ENCODE results near the gene HSD3B2. TPM values are rescaled to one million over a fixed set of nuclear protein-coding genes. Genes with fewer than 3 reads are reported as not detected.

The HSD3B2 gene
- total and polyA plus RNA-seq, 8 donors: 0.10 to 9.9 (median 1.4) TPM; not detected in 3

DNA sequence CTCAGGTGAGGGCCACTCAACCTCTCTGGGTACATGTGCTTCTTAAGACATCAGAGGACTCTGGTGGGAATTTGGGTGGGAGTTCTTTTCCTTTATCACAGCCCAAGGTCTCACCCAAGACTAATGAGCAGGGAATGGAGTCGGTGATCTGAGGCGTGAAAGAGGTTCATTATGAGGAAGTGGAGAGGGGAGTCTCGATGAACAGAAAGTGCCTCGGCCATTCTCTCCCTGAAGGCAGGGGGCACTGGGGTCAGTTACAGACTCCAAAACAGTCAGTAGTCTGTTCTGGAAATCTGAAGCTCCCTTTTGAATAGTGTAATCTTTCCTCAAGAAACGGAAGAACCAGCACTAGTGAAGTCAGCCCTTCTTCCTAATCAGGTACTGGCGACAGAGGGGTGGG, 36.2 kb downstream of the HSD3B2 start:
- H3K9me3 ChIP-seq: no peaks in the 10 kb centered on the region
- WGBS, 5 donors: 76 to 86% (median 81%) methylated on average over 6 of the region's 6 CpGs
- DNase-seq: no peak
- intact Hi-C loops (cut with DNase I; ENCODE audit: low total_unique reads): no loop called here
- TF ChIP-seq EP300 (IDR thresholded peaks at IDR 0.05): no peak
- TF ChIP-seq POLR2A (IDR thresholded peaks at IDR 0.05): no peak
- TF ChIP-seq, protein P1, sequence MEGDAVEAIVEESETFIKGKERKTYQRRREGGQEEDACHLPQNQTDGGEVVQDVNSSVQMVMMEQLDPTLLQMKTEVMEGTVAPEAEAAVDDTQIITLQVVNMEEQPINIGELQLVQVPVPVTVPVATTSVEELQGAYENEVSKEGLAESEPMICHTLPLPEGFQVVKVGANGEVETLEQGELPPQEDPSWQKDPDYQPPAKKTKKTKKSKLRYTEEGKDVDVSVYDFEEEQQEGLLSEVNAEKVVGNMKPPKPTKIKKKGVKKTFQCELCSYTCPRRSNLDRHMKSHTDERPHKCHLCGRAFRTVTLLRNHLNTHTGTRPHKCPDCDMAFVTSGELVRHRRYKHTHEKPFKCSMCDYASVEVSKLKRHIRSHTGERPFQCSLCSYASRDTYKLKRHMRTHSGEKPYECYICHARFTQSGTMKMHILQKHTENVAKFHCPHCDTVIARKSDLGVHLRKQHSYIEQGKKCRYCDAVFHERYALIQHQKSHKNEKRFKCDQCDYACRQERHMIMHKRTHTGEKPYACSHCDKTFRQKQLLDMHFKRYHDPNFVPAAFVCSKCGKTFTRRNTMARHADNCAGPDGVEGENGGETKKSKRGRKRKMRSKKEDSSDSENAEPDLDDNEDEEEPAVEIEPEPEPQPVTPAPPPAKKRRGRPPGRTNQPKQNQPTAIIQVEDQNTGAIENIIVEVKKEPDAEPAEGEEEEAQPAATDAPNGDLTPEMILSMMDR (IDR thresholded peaks at IDR 0.05): no peak
- no peak for TF ChIP-seq POLR2AphosphoS5 (IDR thresholded peaks at IDR 0.05)
- no peak overlapping the region for H3K4me3 ChIP-seq
- no peaks in the 10 kb centered on the region for H3K27me3 ChIP-seq
- no peaks in the 10 kb centered on the region for H3K4me1 ChIP-seq
- no peak overlapping the region for H3K27ac ChIP-seq
- H3K36me3 ChIP-seq: no peaks in the 10 kb centered on the region

DNA sequence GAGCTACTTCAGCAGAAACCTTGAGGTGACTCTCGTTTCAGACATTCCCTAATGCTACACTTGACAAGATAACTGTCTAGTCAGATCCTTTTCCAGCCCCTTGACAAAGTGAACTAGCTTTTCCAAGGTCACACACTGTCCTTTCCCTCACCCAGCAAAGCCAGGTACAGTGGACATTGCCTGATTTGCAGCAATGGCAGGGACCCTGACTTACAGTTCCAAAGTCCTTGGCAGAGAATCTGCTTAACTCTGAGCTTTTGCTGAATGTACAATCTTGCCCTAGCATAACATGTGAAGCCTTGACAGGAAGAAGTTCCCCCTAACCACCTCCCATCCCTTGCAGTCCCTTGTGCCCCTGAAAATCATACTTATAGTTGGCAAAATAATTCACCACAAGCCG, 37.1 kb downstream of the HSD3B2 start:
- Histone ChIP-seq H3K4me3 (no peak overlapping the region), H3K4me1 (no peaks in the 10 kb centered on the region), H3K9me3 (no peaks in the 10 kb centered on the region), H3K36me3 (no peaks in the 10 kb centered on the region), H3K27me3 (no peaks in the 10 kb centered on the region), H3K27ac (no peak overlapping the region)
- TF ChIP-seq POLR2A (IDR thresholded peaks at IDR 0.05): no peak
- TF ChIP-seq EP300 (IDR thresholded peaks at IDR 0.05): no peak
- TF ChIP-seq, protein P1 (IDR thresholded peaks at IDR 0.05): no peak
- no peak for TF ChIP-seq POLR2AphosphoS5 (IDR thresholded peaks at IDR 0.05)
- intact Hi-C loops (cut with DNase I; ENCODE audit: low total_unique reads): no loop called here
- WGBS, 5 donors: 38 to 68% (median 61%) methylated on average over 2 of the region's 2 CpGs
- DNase-seq: no peak

DNA sequence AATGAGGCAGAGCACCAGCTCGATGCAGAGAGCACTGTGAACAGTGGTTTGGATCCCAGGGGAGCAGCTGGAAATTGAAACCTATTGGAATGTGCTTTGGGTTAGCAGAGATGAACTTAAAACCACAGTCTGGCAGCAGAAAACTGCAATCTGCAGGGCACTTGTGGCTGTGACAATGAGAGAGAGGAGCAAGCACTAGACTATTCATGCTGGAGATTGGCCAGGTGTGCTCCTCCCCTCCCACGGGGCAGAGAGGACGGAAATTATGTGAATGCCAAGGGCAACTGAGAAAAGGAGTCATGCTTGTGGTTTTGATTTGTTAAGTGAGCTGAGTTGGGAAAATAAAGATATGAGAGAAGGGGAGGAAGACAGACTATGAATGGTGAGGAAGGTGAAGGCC, 38.1 kb downstream of the HSD3B2 start:
- no peak for DNase-seq
- Histone ChIP-seq H3K9me3 (no peaks in the 10 kb centered on the region), H3K4me3 (no peak overlapping the region), H3K4me1 (no peaks in the 10 kb centered on the region), H3K36me3 (no peaks in the 10 kb centered on the region), H3K27me3 (no peaks in the 10 kb centered on the region), H3K27ac (no peak overlapping the region)
- WGBS, 5 donors: 26 to 41% (median 35%) methylated on average over 3 of the region's 3 CpGs
- intact Hi-C loops (cut with DNase I; ENCODE audit: low total_unique reads): no loop called here
- TF ChIP-seq POLR2A (IDR thresholded peaks at IDR 0.05) (no peak), POLR2AphosphoS5 (IDR thresholded peaks at IDR 0.05) (no peak)
- TF ChIP-seq, protein P1 (IDR thresholded peaks at IDR 0.05): no peak

DNA sequence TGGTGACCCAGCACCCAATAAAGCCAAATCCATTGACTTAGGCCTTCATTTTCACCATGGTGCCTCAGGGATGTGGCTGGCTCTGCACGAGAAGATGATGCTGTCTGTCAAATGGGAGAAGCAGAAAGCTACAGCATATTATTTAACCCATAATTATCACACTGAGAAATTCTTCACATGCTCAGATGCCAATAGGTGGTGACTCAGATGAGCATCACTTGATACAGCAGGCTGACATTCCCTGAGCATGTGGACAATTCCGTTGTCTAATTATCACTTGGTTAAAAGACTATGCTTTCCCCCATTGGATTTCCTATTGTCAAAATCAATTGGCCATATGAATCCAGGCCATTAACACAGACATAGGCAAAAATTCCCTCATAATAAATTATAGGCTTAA, 48.0 kb downstream of the HSD3B2 start:
- WGBS, 5 donors: 85 to 94% (median 89%) methylated on average over 2 of the region's 2 CpGs

More for the DNA sequence above, 48.0 kb downstream of the HSD3B2 start:
- TF ChIP-seq, protein P1 (IDR thresholded peaks at IDR 0.05): no peak
- TF ChIP-seq EP300 (IDR thresholded peaks at IDR 0.05) (no peak), POLR2AphosphoS5 (IDR thresholded peaks at IDR 0.05) (no peak), POLR2A (IDR thresholded peaks at IDR 0.05) (no peak)
- Histone ChIP-seq H3K27ac (no peak overlapping the region), H3K4me1 (no peaks in the 10 kb centered on the region), H3K4me3 (no peak overlapping the region), H3K27me3 (no peaks in the 10 kb centered on the region), H3K9me3 (no peaks in the 10 kb centered on the region), H3K36me3 (no peaks in the 10 kb centered on the region)
- DNase-seq: no peak
- intact Hi-C loops (cut with DNase I; ENCODE audit: low total_unique reads): no loop called here

All from stomach (tissue), 9 donors.